PC-9 (cell line): Measurements from ENCODE around the gene TMEM205. TPM values are rescaled to one million over a fixed set of nuclear protein-coding genes. Genes with fewer than 3 reads are reported as not detected.

Experiments used
- BruUV-seq: library from RNA; stranded (reverse); fragments of 400-500 nt; replicated peaks from 2 replicates; lab custom pipeline; 2021; lab: Mats Ljungman, UMichigan
- CTCF ChIA-PET: fragments of 300-600 bp; sonication (Branson Sonifier 250); formaldehyde crosslinking; loops from one replicate; lab custom pipeline; 2022; ENCODE audit warnings: antibody characterized with exemption; lab: Charles Lee
- POLR2A ChIA-PET: fragments of 300-600 bp; sonication (Branson Sonifier 250); formaldehyde crosslinking; loops from one replicate; lab custom pipeline; 2022; ENCODE audit warnings: antibody characterized with exemption; ENCODE audit not compliant: unreplicated experiment; lab: Charles Lee
- DNase-seq, 2 experiments: peaks; one replicate each; pipeline versions ENCODE4 v3.0.0 to v3.0.0-alpha.2; 2015 to 2022; ENCODE audit warnings: mixed read lengths in 1 of 2
- H2AFZ ChIP-seq: fragments of 200-600 bp; sonication (generic); 2 replicates; pipeline ENCODE4 v1.8.1; 2017; ENCODE audit warnings: antibody characterized with exemption
- H3F3A ChIP-seq: fragments of 200-600 bp; sonication (generic); 2 replicates; pipeline ENCODE4 v1.8.1; 2017; ENCODE audit warnings: antibody characterized with exemption, mild to moderate bottlenecking, low read depth; ENCODE audit not compliant: insufficient read depth
- H3K27ac ChIP-seq: fragments of 200-600 bp; sonication (generic); 2 replicates; pipeline ENCODE4 v1.6.1; 2016; ENCODE audit warnings: mixed run types
- H3K27me3 ChIP-seq: fragments of 200-600 bp; sonication (generic); 2 replicates; pipeline ENCODE4 v1.6.1; 2016; ENCODE audit warnings: low read depth, mixed run types; ENCODE audit not compliant: insufficient read depth
- H3K36me3 ChIP-seq: fragments of 200-600 bp; sonication (generic); 2 replicates; pipeline ENCODE4 v1.6.1; 2016; ENCODE audit warnings: low read depth, mixed run types
- H3K4me1 ChIP-seq: fragments of 200-600 bp; sonication (generic); replicated peaks from 2 replicates; pipeline ENCODE4 v1.6.1; 2016; ENCODE audit warnings: mixed run types; ENCODE audit not compliant: insufficient read depth
- H3K4me2 ChIP-seq: fragments of 200-600 bp; sonication (generic); 2 replicates; pipeline ENCODE4 v1.6.1; 2017; ENCODE audit warnings: mixed run types
- H3K4me3 ChIP-seq: fragments of 200-600 bp; sonication (generic); 2 replicates; pipeline ENCODE4 v1.6.1; 2016; ENCODE audit warnings: mixed run types
- H3K79me2 ChIP-seq: fragments of 200-600 bp; sonication (generic); 2 replicates; pipeline ENCODE4 v1.6.1; 2017; ENCODE audit warnings: low read depth, mixed run types
- H3K9me2 ChIP-seq: fragments of 200-600 bp; sonication (generic); 2 replicates; pipeline ENCODE4 v1.8.1; 2017; ENCODE audit warnings: mild to moderate bottlenecking; ENCODE audit not compliant: insufficient read depth
- H3K9me3 ChIP-seq: fragments of 200-600 bp; sonication (generic); 2 replicates; pipeline ENCODE4 v1.8.1; 2016; ENCODE audit warnings: low read depth; ENCODE audit not compliant: insufficient read depth
- H4K20me1 ChIP-seq: fragments of 200-600 bp; sonication (generic); 2 replicates; pipeline ENCODE4 v1.8.1; 2017; ENCODE audit not compliant: insufficient read depth
- CTCF ChIP-seq: fragments of 200-600 bp; sonication (generic); conservative IDR thresholded peaks from 2 replicates; pipeline ENCODE4 v1.6.1; 2017; ENCODE audit warnings: mixed run types, antibody characterized with exemption, mild to moderate bottlenecking, moderate library complexity
- EZH2 ChIP-seq: fragments of 200-600 bp; sonication (generic); IDR thresholded peaks from 2 replicates; pipeline ENCODE4 v1.8.0; 2017; ENCODE audit warnings: antibody characterized with exemption, low read depth
- intact Hi-C: fragments of 100-400 bp; cut with micrococcal nuclease; formaldehyde crosslinking; loops from one replicate; pipeline ENCODE4 v1.10.0; 2022; ENCODE audit not compliant: unreplicated experiment
- total RNA-seq: library from RNA; stranded (reverse); gene quantifications from 2 replicates; pipeline ENCODE4 v1.2.3, GENCODE V29; 2021

Gene TMEM205
- total RNA-seq, 1 experiment from 2014 or later, result 80.3 TPM

GRCh38 chr19:11331502-11331901, 14.6 kb downstream of the TMEM205 start:
- no peak overlapping the region for H2AFZ ChIP-seq
- intact Hi-C loops, result no loop called here
- BruUV-seq, result no TSS peak
- H3K36me3 ChIP-seq, result peaks cover 29% of the 10 kb centered on the region
- H3K27ac ChIP-seq, result no peak overlapping the region
- no peaks in the 10 kb centered on the region for H3K27me3 ChIP-seq
- no peak for DNase-seq
- ChIA-PET POLR2A (no interaction called here), CTCF (no interaction called here)
- H3K9me3 ChIP-seq, result no peaks in the 10 kb centered on the region
- peaks cover 11% of the 10 kb centered on the region for H3F3A ChIP-seq
- no peaks in the 10 kb centered on the region for H3K79me2 ChIP-seq
- no peaks in the 10 kb centered on the region for H3K4me1 ChIP-seq
- no peak for TF ChIP-seq EZH2
- no peak for TF ChIP-seq CTCF
- H3K9me2 ChIP-seq, result no peaks in the 10 kb centered on the region
- H4K20me1 ChIP-seq, result no peaks in the 10 kb centered on the region
- H3K4me3 ChIP-seq, result no peak overlapping the region
- no peak overlapping the region for H3K4me2 ChIP-seq

GRCh38 chr19:11330127-11330526, 15.9 kb downstream of the TMEM205 start:
- no peak for DNase-seq
- H3K27me3 ChIP-seq, result no peaks in the 10 kb centered on the region
- no peak overlapping the region for H3K27ac ChIP-seq
- H3F3A ChIP-seq, result peaks cover 18% of the 10 kb centered on the region
- no peak overlapping the region for H3K4me3 ChIP-seq
- ChIA-PET POLR2A (no interaction called here), CTCF (no interaction called here)
- H3K9me3 ChIP-seq, result no peaks in the 10 kb centered on the region
- no peaks in the 10 kb centered on the region for H3K9me2 ChIP-seq
- peaks cover 19% of the 10 kb centered on the region for H3K36me3 ChIP-seq
- intact Hi-C loops, result no loop called here
- no peak overlapping the region for H3K4me2 ChIP-seq
- H3K4me1 ChIP-seq, result peaks cover 4% of the 10 kb centered on the region; the same call in 1 of the 2 replicates
- BruUV-seq, result no TSS peak
- H2AFZ ChIP-seq, result no peak overlapping the region
- no peaks in the 10 kb centered on the region for H3K79me2 ChIP-seq
- no peaks in the 10 kb centered on the region for H4K20me1 ChIP-seq
- TF ChIP-seq EZH2 (no peak), CTCF (no peak)

- TF ChIP-seq EZH2 (no peak), CTCF (no peak)
- POLR2A ChIA-PET, result interaction anchor here (0.6 kb wide), 1 partner anchor 110 kb away, joined by 5 read pairs; the partner anchor contains the start of gene PRKCSH
- Histone ChIP-seq H4K20me1 (no peaks in the 10 kb centered on the region), H3K9me3 (no peaks in the 10 kb centered on the region), H3K4me1 (peaks cover 36% of the 10 kb centered on the region), H3K27ac (no peak overlapping the region), H3K79me2 (no peaks in the 10 kb centered on the region), H3K27me3 (no peaks in the 10 kb centered on the region), H3K9me2 (no peaks in the 10 kb centered on the region), H3F3A (peaks cover 36% of the 10 kb centered on the region), H2AFZ (no peak overlapping the region), H3K36me3 (no peaks in the 10 kb centered on the region; the same call in 1 of the 2 replicates), H3K4me2 (no peak overlapping the region), H3K4me3 (no peak overlapping the region)
- no peak for DNase-seq
- CTCF ChIA-PET, result no interaction called here
- BruUV-seq, result no TSS peak
- intact Hi-C loops, result loop anchor here (2.0 kb wide), 1 partner anchor 21 kb away; the partner anchor contains the start of genes CCDC159 and TMEM205
These were observed 20.5 kb downstream of the TMEM205 start for GRCh38 chr19:11325544-11325943.
